SK-N-SH (cell line): ENCODE results near the gene GPAT2.
"Not testable (repeated sequence)": the region's sequence is repeated elsewhere in the genome, so short reads cannot be mapped to it uniquely, and the experiment has no call there.

Source experiments
- CTCF ChIP-seq: fragments of 200-600 bp; sonication (generic); IDR thresholded peaks from 2 replicates; pipeline ENCODE4 v1.6.1; 2017; ENCODE audit warnings: antibody characterized with exemption, mild to moderate bottlenecking, moderate library complexity
- EP300 ChIP-seq, 2 experiments: IDR thresholded peaks; 2 replicates each; pipeline versions ENCODE4 v1.4.0 to v1.6.1; 2012; ENCODE audit warnings: borderline replicate concordance in 1 of 2, low read depth in 1 of 2, low read length in 1 of 2
- EZH2phosphoT487 ChIP-seq: fragments of 200-600 bp; sonication (generic); IDR thresholded peaks from 2 replicates; pipeline ENCODE4 v1.6.1; 2017; ENCODE audit warnings: low read depth, mixed run types, mild to moderate bottlenecking, antibody characterized with exemption, moderate library complexity, borderline replicate concordance
- IRF3 ChIP-seq: fragments of 150-350 bp; IDR thresholded peaks from 2 replicates; pipeline ENCODE4 v1.6.1; 2016; ENCODE audit warnings: mild to moderate bottlenecking, low read depth, low read length
- JUND ChIP-seq: IDR thresholded peaks from 2 replicates; pipeline ENCODE4 v1.4.0; 2012
- PBX3 ChIP-seq: IDR thresholded peaks from 2 replicates; pipeline ENCODE4; 2012
- POLR2AphosphoS5 ChIP-seq: IDR thresholded peaks from 2 replicates; pipeline ENCODE4 v1.6.1; 2012; ENCODE audit warnings: low read depth, low read length
- REST ChIP-seq: IDR thresholded peaks from 2 replicates; pipeline ENCODE4 v1.6.1; 2012; ENCODE audit warnings: mild to moderate bottlenecking, low read depth, low read length, moderate library complexity
- SMC3 ChIP-seq: IDR thresholded peaks from 2 replicates; pipeline ENCODE4 v1.6.1; 2012; ENCODE audit warnings: low read depth, low read length, improper control_type of control experiment
- TAF1 ChIP-seq: IDR thresholded peaks from 2 replicates; pipeline ENCODE4 v1.6.1; 2012; ENCODE audit warnings: low read depth, mild to moderate bottlenecking, low read length, moderate library complexity, borderline replicate concordance
- YY1 ChIP-seq: IDR thresholded peaks from 2 replicates; pipeline ENCODE4 v1.4.0; 2012; ENCODE audit warnings: low read depth, mild to moderate bottlenecking

- TF ChIP-seq CTCF; YY1; EZH2phosphoT487; PBX3; TAF1; SMC3; REST; JUND; POLR2AphosphoS5; EP300 (IDR thresholded peaks at IDR 0.05; ENCODE audit: borderline replicate concordance in 1 of 2, low read depth in 1 of 2, low read length in 1 of 2); IRF3: not testable (repeated sequence)
These were observed 30.0 kb upstream of the GPAT2 start for GRCh38 chr2:96064760-96065159.
